Measurements from ENCODE around the gene ASB10.

The ASB10 gene

DNA sequence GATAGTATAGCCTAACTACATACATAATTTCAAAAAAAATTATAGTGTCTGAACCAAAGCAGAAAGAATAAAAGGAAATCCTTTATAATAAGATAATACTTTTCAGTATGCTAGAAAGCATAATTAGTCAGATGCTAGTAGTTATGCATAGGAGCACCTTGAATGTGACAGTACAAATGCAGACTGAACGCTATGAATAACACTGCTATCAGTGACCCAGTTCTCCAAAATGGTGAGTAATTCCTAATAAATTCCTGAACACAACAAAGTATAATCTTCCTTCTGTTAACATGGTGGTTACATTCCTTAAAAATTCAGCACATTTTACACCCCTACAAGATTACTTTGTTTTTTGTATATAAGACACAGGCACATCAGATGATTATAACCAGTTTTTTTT is 44.0 kb upstream of the ASB10 start:
- Histone ChIP-seq H3K36me3 (ENCODE audit: low read length) (no peaks in the 10 kb centered on the region), H3K27me3 (ENCODE audit: low read length) (no peaks in the 10 kb centered on the region), H3K9me3 (ENCODE audit: insufficient read depth, low read length) (no peaks in the 10 kb centered on the region), H3K27ac (ENCODE audit: low read depth, low read length) (no peak overlapping the region), H3F3A (ENCODE audit: insufficient read depth) (no peaks in the 10 kb centered on the region), H2AFZ (ENCODE audit: low read depth, low read length, severe bottlenecking) (no peak overlapping the region), H3K9ac (ENCODE audit: low read length) (no peak overlapping the region), H3K9me2 (replicated peaks; ENCODE audit: insufficient read depth, low read length) (no peaks in the 10 kb centered on the region), H3K4me2 (ENCODE audit: low read depth, low read length, poor library complexity, severe bottlenecking) (no peak overlapping the region), H3K4me3 (ENCODE audit: insufficient read depth, low read length, poor library complexity, severe bottlenecking) (no peak overlapping the region), H3K79me2 (ENCODE audit: insufficient read depth, low read length) (peaks cover 29% of the 10 kb centered on the region), H4K20me1 (ENCODE audit: low read depth, low read length) (no peaks in the 10 kb centered on the region)
- TF ChIP-seq, protein P1, sequence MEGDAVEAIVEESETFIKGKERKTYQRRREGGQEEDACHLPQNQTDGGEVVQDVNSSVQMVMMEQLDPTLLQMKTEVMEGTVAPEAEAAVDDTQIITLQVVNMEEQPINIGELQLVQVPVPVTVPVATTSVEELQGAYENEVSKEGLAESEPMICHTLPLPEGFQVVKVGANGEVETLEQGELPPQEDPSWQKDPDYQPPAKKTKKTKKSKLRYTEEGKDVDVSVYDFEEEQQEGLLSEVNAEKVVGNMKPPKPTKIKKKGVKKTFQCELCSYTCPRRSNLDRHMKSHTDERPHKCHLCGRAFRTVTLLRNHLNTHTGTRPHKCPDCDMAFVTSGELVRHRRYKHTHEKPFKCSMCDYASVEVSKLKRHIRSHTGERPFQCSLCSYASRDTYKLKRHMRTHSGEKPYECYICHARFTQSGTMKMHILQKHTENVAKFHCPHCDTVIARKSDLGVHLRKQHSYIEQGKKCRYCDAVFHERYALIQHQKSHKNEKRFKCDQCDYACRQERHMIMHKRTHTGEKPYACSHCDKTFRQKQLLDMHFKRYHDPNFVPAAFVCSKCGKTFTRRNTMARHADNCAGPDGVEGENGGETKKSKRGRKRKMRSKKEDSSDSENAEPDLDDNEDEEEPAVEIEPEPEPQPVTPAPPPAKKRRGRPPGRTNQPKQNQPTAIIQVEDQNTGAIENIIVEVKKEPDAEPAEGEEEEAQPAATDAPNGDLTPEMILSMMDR (IDR thresholded peaks at IDR 0.05; ENCODE audit: insufficient read depth, low read length, poor library complexity, severe bottlenecking) = no peak
- no peak for TF ChIP-seq EZH2phosphoT487 (conservative IDR thresholded peaks at IDR 0.05; ENCODE audit: low read length)

DNA sequence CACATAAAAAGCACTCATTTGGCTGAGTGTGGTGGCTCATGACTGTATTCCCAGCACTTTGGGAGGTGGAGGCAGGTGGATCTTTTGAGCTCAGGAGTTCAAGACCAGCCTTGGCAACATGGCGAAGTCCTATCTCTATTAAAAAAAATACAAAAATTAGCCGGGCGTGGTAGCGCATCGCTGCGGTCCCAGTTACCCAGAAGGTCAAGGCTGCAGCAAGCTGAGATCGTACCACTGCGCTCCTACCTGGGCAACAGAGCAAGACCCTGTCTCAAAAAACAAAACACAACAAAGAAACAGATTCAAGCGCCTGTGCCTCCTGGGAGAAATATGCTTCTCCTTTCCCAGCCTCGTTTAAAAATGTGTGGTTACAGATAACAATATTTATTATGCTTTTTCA is 42.2 kb upstream of the ASB10 start:
- Histone ChIP-seq H2AFZ (ENCODE audit: low read depth, low read length, severe bottlenecking) (no peak overlapping the region), H3K36me3 (ENCODE audit: low read length) (no peaks in the 10 kb centered on the region), H3K79me2 (ENCODE audit: insufficient read depth, low read length) (peaks cover 38% of the 10 kb centered on the region), H4K20me1 (ENCODE audit: low read depth, low read length) (no peaks in the 10 kb centered on the region), H3K9me3 (ENCODE audit: insufficient read depth, low read length) (no peaks in the 10 kb centered on the region), H3K4me2 (ENCODE audit: low read depth, low read length, poor library complexity, severe bottlenecking) (no peak overlapping the region), H3K9ac (ENCODE audit: low read length) (no peak overlapping the region), H3K9me2 (replicated peaks; ENCODE audit: insufficient read depth, low read length) (no peaks in the 10 kb centered on the region), H3K27me3 (ENCODE audit: low read length) (no peaks in the 10 kb centered on the region), H3F3A (ENCODE audit: insufficient read depth) (no peaks in the 10 kb centered on the region), H3K27ac (ENCODE audit: low read depth, low read length) (no peak overlapping the region), H3K4me3 (ENCODE audit: insufficient read depth, low read length, poor library complexity, severe bottlenecking) (no peak overlapping the region)
- no peak for TF ChIP-seq EZH2phosphoT487 (conservative IDR thresholded peaks at IDR 0.05; ENCODE audit: low read length)
- TF ChIP-seq, protein P1 (IDR thresholded peaks at IDR 0.05; ENCODE audit: insufficient read depth, low read length, poor library complexity, severe bottlenecking) = no peak

DNA sequence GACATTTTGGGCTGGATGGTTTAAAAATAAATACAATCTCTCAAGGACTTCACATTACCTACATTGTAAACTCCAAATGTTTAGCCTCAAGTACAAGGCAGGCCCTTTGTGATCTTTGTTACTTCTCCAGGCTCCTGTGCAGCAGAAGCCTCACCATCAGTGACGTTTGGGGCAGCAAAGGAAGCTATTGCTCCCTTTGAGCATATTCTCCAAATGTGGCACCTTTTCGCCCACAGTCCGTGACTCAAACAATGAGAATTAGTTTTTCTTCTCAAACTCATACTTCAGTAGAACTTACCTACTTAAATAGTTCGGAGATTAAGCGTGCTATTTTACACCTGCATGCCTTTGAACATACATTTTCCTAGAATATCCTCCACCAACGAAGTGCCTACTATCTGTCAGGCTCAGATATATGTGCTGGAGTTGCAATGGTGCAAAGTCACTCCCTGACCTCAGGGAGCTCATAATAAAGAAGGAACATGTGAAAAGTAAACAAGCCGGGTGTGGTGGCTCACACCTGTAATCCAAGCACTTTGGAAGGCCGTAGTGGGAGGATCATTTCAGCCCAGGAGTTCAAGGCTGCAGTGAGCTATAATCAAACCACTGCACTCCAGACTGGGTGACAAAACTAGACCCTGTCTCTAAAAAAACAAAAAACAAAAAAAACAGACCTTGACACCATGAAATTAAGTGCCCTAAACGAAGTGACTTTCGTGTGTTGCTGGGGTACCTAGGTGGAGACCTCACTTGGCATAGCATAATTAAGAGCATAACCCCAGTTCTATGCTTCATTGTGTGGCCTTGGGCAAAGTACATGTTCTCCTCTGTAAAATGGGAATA is 41.2 kb upstream of the ASB10 start:
- H3K27ac ChIP-seq (ENCODE audit: low read depth, low read length) = no peak overlapping the region
- H3K4me3 ChIP-seq (ENCODE audit: insufficient read depth, low read length, poor library complexity, severe bottlenecking) = peak overlapping the region; percentile 70

More for the DNA sequence above, 41.2 kb upstream of the ASB10 start:
- Histone ChIP-seq H3K27me3 (ENCODE audit: low read length) (no peaks in the 10 kb centered on the region), H3F3A (ENCODE audit: insufficient read depth) (no peaks in the 10 kb centered on the region), H3K4me2 (ENCODE audit: low read depth, low read length, poor library complexity, severe bottlenecking) (peak overlapping the region; percentile 78), H3K79me2 (ENCODE audit: insufficient read depth, low read length) (peaks cover 28% of the 10 kb centered on the region), H4K20me1 (ENCODE audit: low read depth, low read length) (no peaks in the 10 kb centered on the region), H3K36me3 (ENCODE audit: low read length) (no peaks in the 10 kb centered on the region), H3K9me2 (replicated peaks; ENCODE audit: insufficient read depth, low read length) (no peaks in the 10 kb centered on the region), H3K9ac (ENCODE audit: low read length) (peak overlapping the region; percentile 71), H3K9me3 (ENCODE audit: insufficient read depth, low read length) (no peaks in the 10 kb centered on the region), H2AFZ (ENCODE audit: low read depth, low read length, severe bottlenecking) (peak overlapping the region; percentile 88)
- TF ChIP-seq, protein P1 (IDR thresholded peaks at IDR 0.05; ENCODE audit: insufficient read depth, low read length, poor library complexity, severe bottlenecking) = no peak
- no peak for TF ChIP-seq EZH2phosphoT487 (conservative IDR thresholded peaks at IDR 0.05; ENCODE audit: low read length)

All from SU-DHL-6 (cell line).